Stimulated activated CD8-positive, alpha-beta memory T cell treated with anti-CD3 and anti-CD28 coated beads, Interleukin-4, amount 100 ng/mL, for 48 hours (primary cell): ENCODE results near the gene CCR1.
"Not testable (repeated sequence)": the region's sequence is repeated elsewhere in the genome, so short reads cannot be mapped to it uniquely, and the experiment has no call there.

ENCODE experiments used
- DNase-seq: peaks from one replicate; pipeline ENCODE4 v3.0.0-alpha.2; 2020

The CCR1 gene

DNA sequence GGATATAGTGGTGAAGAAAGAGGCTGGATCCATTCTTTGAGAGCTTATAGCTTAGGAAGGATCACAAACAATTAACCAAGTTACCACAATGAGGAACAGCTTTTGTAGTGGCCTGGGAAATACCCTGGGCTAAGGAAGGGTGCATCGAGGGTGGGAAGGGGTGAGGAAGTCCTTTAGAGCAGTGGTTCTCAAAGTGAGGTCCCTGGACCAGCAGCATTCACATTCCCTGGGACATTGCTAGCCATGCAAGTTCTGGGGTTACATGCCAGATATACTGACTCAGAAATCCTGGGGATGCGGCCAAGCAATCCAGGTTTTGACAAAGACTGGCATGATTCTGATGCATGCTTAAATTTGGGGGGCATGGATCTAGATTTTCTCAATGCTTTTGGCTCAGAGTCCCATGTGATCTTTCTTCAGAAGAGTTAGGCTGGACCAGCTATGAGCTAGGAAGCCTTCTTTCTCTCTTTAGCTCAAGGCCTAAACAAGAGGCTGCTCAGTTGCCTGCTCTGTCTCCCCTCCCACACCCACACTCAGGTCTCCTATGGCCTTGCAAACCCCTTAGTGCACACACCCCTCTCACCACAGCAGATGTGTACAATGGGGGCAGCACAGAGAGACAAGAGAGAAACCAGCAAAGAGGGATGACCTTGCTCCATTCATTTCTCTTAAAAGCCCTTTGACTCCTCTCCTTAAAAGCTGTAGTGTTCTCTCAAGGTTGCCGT is 1.8 kb upstream of the CCR1 start:
- no peak for DNase-seq

DNA sequence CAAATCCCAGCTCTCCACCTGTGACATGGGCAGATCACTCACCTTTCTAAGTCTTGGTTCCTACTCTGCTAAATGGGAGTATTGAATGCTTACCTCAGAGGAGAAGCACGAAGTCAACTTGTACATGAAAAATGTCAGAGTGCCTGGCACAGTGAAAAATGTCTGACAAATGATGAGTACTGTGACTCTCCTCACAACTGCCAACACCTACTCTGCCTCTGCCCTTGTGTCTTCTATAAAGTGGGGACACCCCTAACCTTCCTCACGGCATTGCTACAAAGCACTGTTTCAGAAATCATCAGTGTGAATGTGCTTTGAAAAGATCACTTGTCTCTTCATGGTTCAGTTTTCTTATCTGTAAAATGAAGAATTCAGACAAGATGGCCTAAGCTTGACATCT is 940 bp upstream of the CCR1 start:
- DNase-seq, result no peak

DNA sequence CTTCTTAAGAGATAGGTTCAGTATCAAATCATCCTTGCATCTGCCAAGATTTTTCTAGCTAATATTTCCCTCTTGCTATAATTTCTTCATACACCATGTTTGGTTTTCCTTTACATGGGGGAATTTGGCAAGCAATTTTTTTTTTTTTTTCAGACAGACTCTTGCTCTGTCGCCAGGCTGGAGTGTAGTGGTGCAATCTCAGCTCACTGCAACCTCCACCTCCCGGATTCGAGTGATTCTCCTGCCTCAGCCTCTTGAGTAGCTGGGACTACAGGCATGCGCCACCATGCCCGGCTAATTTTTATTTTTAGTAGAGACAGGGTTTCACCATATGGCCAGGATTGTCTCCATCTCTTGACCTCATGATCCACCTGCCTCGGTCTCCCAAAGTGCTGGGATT is 599 bp downstream of the CCR1 start:
- DNase-seq, result not testable (repeated sequence)

DNA sequence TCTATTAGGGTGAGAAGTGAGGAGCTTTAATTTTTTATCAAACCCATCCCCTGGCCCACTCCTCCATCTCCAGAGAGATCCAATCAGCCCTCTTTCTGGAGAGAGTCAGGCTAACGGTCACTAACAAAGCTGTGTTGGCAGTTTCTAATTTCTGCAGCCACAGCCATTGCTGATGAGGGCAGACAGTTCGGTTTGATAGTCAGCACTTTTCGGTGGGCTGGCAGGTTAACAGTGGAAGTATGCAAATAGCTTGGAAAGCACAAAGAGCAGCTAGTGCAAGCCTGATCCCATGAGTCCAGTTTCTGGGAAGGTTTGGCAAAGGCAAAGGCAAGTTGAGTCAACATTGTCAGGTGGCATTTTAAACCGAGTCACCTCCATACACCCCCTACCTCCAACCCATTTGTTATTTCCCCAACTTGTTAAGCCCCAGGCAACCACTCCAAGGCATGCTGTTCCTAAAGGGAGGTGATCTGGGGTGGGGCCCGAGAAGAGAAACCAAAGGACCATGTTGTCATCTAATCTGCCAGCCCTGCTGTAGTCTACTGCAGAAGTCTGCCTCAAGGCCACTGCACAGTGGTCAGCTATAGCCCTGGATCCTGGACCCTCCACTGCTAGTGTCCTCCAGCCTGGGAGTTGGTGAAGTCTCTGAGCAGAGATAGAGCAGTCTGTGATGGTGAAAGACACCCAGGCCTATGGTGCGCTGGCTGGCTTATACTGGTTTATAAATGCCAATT is 1.7 kb downstream of the CCR1 start:
- no peak for DNase-seq

DNA sequence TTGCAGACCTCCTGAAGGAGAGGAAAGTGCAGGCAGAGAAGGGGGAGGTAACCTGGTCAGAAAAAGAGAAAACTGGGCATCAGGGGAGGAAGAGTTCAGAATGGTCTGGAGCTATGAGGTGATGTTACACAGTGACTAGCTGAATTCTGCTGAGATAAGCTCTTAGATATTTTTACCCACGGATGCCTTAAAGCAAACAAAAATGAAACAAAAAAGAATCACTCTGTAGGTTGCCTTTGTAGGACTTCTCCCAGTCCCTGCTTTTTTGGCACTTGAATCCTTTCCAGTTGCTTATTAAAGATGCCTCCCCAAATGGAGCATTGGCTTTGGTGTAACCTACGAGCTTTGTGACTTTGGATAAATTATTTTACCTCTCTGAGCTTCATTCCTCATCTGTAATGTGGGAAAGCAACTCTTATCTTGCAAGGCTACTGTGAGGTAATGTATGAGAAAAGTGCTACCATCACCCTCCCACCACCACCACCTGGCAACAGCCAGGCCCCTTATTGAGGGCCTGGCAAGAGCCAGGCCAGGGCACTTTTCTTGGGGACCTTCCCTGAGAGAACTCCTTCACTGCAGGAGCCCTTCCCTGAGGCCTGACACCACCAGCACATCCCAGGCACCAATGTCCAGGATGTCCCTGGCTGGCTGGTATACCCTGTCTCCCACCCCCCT is 2.7 kb downstream of the CCR1 start:
- DNase-seq, result no peak

DNA sequence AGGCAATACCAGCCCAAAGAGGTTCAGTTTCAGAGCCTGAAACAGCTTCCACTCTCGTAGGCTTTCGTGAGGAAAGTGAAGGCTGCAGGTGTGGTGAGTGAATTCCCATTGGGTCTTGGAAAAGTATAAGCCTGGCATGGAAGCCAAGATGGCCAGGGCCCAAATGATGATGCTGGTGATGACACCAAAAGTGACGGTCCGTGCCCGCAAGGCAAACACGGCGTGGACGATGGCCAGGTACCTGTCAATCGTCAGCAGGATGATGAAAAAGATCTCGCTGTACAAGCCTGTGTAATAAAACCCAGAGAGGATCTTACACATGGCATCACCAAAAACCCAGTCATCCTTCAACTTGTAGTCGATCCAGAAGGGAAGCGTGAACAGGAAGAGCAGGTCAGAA is 4.4 kb downstream of the CCR1 start:
- DNase-seq, result no peak

DNA sequence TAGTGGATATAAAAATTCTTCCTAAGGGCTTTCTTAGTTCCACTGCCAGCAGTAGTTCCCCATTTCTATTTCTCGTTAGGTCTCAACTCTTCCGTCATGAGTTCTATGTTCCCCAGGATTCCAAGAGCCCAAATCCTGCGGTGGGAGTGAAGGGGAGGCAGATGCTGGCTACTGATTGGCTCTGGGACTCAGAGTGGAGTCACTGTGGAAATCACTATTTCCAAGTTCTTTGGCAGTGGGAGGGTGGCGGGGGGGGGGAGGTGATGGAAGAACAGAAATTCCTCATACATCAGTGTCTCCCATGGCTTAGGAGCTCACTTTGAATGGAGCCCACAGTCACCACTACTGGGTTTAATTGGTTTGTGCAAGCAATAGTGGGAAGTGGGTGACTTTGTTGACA is 5.6 kb downstream of the CCR1 start:
- DNase-seq, result no peak

DNA sequence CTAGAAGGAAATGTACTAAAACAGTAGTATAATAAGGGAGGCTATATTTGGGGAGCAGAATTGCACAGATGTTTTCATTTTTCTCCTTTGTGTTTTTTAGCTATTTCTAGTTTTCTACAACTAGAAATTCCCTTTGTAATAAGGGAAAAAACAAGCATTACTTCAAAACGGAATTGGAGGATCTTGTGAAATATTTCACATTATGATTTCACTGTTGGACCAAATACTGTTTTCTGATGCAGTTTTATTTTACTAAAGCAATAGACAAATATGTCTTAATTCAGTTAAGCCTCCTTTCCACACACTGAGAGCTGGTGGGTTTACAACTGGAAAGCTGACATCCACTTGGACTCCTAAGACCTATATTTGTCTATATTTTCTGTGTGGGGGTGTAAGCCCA is 7.3 kb downstream of the CCR1 start:
- DNase-seq, result no peak

DNA sequence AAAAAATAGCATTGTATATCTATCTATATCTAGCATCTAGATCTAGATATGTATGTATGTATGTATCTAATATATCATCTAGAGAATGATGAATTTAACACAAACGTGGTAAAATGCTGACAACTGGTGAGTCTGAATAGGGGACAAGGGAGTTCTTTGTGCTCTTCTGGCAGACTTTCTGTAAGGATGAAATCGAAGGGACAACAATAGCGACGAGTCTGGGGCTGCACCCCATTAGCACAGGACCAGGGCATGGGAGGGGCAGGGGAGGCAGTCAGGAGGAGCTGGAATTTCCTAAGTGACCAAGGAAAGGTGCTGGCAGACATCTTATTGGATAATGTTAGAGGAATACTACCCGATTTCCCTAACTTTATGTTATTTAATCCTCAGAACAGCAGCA is 7.9 kb downstream of the CCR1 start:
- DNase-seq, result no peak

DNA sequence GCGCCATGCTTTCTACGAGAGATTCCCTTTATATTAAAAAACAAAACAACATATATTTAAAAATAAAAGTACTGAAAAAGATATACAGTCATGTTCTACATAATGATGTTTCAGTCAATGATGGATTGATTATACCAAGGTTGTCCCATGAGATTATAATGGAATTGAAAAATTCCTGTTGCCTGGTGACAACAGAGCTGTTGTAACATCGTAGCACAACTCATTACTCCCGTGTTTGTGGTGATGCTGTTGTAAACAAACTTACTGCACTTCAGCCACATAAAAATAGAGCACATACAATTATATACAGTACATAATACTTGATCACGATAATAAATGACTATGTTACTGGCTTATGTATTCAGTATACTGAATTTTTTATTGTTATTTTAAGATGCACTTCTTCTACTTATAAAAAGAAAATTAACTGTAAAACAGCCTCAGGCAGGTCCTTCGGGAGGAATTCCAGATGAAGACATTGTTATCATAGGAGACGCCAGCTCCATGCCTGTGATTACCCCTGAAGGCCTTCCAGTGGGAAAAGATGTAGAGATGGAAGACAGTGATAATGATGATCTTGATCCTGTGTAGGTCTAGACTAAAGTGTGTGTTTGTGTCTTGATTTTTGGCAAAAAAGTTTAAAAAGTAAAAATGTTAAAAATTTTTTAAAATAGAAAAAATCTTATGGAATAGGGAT is 11.7 kb downstream of the CCR1 start:
- no peak for DNase-seq

DNA sequence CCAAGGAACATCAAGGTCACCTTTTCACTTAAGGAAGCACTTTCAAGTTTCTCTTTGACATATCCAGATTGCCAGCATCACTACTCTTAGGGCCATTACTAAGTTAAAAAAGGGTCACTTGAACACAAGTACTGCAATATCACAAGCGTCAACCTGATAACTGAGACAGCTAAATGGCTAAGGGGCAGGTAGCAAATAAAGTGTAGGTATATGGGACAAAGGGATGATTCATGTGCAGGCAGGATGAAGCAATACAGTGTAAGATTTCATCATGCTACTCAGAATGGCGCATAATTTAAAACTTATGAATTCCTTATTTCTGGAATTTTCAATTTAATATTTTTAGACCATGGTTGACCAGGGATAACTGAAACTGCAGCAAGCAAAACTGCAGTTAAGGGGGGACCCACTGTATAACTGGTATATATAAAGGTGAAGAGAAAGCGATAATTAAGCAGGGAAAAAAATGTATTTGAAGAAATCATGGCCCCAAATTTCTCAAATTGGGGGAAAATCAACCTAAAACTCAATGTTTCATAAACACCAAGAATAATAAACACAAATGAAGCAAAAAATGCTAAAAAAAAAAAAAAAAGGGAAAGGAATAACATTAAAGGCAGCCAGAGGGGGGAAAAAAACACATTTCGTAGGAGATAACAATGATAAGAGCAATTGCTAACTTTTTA is 13.1 kb downstream of the CCR1 start:
- DNase-seq, result no peak

DNA sequence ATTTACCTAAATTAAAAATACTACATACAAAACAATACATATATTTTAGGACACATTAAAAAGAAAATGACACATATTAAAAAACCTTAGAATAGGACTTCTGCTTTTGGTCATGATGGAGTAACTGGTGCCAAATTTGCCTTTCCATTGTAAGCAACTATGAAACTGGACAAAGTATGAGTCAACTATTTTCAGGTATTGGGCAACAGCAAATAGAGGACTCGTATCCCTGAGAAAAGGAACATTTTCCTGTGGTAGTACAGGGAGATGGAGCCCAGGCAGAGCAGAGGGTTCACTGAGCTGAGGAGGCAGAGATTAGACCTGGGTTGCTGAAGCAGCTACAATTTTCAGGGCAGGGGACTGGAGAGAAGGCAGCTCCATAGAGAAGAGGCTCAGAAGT is 14.7 kb downstream of the CCR1 start:
- DNase-seq, result no peak

DNA sequence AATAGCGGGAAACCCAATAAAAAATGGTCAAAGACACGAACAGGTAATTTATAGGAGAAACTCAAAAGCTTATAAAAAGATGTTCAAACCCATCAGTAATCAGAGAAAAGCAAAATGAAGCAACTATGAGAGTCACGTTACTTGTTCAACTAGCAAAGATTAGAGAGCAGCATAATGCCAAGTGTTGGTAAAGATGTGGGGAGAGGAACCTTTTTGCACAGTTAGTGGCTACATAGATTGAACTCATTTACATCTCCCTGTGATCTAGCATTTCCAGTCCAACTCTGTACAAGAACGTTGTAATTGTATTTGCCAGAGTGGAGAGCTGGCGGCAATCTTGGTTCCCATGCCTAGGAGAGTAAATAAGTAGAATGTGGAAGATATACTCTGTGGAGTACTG is 15.2 kb downstream of the CCR1 start:
- no peak for DNase-seq

DNA sequence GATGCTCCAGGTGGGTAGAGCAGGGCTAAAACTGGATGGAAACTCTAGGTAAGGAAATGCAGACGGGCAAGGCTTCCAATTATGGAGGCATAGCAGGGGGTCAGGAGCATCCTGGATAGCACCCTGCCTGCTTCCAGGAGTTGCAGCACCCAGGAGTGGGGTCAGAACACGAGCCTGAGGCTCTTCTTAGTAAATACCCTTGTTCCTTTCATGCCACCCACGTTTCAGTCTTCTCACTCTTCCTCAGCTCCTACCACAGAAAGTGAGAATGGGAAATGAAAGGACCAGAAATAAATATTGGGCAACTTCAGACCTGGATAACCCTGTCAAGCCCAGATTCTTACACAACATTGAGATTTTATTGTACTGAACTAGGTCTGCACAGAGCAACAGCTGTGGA is 16.4 kb downstream of the CCR1 start:
- no peak for DNase-seq

DNA sequence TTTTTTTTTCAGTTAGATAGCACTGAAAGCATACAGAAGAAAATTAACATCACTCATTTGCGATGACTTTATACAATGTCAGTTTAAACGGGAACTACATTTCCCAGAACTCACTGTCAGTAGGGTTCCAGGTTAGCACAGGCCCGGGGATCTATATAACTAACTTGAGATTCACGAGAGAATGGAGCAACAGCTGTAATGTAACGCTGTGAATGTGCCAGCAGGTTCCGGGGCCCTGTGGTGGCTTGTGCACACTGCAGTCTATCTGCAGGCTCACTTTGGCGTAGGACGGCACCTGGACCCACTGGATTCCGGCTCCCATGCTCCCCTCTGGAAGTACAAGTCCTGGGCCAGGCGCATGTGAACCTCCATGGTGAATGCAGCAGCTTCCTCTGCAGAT is 19.4 kb downstream of the CCR1 start:
- no peak for DNase-seq

DNA sequence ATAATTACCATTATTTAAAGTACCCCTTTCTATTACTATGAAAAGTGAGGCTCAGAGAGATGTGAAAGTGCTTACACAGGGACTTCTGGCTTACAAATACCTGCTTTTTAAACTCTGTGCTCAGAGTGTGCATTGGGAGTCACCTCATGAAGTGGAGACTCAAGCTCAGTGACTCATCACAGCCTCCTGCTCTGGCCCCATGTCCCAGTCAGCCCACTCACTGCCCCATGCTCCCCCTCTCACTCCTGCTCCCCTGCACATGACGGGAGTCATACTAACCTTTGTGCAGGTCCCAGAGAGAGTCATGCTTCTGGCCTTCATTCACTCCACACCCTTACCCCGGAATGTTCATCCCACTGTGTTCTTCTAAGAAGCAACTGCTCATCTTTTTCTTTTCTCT is 20.2 kb downstream of the CCR1 start:
- no peak for DNase-seq

DNA sequence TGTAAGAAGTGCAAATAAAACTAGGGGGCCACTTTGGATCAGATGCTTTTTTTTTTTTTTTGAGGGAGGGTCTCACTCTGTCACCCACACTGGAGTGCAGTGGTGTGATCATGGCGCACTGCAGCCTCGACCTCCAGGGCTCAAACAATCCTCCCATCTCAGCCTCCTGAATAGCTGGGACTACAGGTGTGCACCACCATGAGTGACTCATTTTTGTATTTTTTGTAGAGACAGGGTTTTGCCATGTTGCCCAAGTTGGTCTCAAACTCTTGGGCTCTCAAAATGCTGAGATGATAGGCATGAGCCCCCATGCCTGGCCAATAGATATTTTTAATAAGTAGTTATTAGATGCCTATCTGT is 20.8 kb downstream of the CCR1 start:
- no peak for DNase-seq

DNA sequence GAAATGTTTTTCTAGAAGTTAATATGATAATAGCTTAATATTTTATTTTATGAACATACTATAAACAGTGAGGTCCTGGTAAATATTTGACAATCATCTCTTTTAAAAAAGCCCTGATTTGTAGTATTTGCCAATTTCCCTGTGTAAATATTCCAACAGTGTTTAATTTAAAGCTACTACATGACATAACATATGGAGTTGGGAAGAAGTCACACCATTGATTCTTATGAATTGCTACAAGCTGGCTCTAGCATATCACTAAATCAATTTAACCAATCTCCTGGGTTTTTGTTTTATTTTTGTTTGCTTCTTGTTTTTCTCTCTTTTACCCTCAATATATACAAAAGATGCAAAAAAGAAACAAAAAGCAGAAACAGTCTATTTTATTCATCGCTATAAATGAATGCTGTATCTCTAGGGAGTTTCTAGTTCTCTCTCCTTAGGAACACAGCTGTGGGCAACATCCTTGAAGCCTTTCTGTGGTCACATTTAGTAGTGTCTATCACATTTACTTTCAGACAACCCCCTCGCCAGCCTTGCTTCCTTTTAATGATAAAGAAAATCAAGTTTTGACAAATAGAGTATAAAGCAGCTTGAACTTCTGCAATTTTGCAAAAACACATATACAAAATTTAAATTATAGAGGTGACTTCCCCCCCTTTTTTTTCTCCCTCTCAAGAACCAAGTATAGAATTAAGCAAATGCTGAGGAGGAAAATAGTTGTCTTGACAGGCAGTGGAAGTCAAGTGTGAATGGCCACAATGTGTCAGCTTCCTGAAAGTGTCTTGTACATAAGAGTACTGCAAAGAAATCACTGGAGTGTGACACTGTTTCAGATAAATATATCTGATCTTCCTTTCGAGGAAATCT is 21.4 kb downstream of the CCR1 start:
- DNase-seq, result no peak

DNA sequence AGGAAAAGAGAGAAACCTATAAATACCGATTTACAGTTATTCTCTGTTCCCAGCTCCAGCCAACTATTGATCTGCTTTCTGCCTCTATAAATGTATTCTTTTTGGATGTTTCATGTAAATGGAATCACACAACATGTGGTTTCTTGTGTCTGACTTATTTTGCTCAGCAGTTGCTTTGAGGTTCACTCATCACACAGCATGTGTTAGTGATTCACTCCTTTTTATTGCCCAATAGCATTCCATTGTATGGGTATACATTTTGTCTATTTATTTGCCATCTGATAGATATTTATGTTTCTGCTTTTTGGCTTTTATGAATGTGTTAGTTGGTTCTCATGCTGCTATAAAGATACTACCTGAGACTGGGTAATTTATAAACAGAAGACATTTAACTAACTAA is 23.6 kb downstream of the CCR1 start:
- DNase-seq, result no peak

DNA sequence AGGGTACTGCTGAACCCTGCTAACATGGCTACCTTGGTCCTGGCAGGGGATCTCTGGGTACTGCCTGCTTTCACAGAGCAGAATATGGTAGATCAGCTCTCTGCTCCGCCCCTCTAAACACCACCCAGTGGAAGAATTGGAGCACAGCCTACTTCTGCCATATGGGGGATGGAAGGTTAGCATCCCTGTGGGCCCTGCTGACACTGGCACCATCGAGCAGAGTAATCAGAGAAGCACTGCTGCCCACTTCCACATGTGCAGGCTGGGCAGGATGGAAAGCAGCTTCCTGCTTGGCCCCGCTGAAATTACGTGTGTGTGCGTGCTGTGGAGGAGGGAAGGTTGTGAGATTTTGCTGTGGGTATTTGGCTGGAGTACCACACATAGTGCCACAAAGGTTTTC is 24.8 kb downstream of the CCR1 start:
- no peak for DNase-seq

DNA sequence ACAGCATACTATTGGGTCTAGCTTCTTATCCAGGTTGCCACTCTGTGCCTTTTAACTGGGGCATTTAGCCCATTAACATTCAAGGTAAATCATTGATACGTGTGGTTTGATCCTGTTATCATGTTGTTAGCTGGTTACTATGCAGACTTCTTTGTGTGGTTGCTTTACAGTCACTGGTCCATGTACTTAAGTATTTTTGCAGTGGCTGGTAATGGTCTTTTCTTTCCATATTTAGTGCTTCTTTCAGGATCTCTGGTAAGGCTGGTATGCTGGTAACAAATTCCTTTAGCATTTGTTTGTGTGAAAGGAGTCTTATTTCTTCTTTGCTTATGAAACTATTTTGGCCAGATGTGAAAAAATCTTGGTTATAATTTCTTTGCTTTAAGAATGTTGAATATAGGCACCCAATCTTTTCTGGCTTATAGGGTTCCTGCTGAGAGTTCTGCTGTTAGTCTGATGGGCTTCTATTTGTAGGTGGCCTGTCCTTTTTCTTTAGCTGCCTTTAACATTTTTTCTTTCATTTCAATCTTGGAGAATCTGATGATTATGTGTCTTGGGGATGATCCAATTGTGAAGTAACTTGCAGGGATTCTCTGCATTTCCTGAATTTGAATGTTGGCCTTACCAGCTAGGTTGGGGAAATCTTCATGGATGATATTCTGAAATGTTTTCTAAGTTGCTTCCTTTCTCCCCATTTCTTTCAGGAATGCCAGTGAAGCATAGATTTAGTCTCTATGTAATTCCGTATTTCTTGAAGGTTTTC is 39.3 kb downstream of the CCR1 start:
- no peak for DNase-seq
